HCT116 (cell line): ENCODE measurements around the gene BANF1. TPM values are rescaled to one million over a fixed set of nuclear protein-coding genes. Genes with fewer than 3 reads are reported as not detected.

Source experiments
- ATAC-seq: fragments of 200-7000 bp; cut with Tn5 transposase; 2 replicates; pipeline ENCODE4 v1.9.1; 2020; ENCODE audit warnings: mild to moderate bottlenecking, moderate library complexity
- Bru-seq: library from RNA; stranded (reverse); fragments of 400-500 nt; gene quantifications from one replicate; lab custom pipeline; 2021; lab: Mats Ljungman, UMichigan
- BruChase-seq, 2 experiments: library from RNA; stranded (reverse); fragments of 400-500 nt; gene quantifications; one replicate each; lab custom pipeline; 2021; lab: Mats Ljungman, UMichigan
- BruUV-seq: library from RNA; stranded (reverse); fragments of 400-500 nt; replicated peaks from 2 replicates; lab custom pipeline; 2021; lab: Mats Ljungman, UMichigan
- CTCF ChIA-PET: fragments of 300-600 bp; sonication (Branson Sonifier 250); formaldehyde crosslinking; loops from one replicate; lab custom pipeline; 2021; ENCODE audit warnings: antibody characterized with exemption; lab: Charles Lee
- POLR2A ChIA-PET: fragments of 300-600, 350-600 bp; sonication (Branson Sonifier 250); formaldehyde crosslinking; loops from one replicate; lab custom pipeline; 2021; ENCODE audit warnings: antibody characterized with exemption; lab: Charles Lee
- RAD21 ChIA-PET, 2 experiments: fragments of 300-600 bp; sonication (Branson Sonifier 250); formaldehyde crosslinking; loops; one replicate each; lab custom pipeline; 2023; ENCODE audit warnings: low total read pairs in 2 of 2; ENCODE audit not compliant: uncharacterized antibody in 2 of 2, unreplicated experiment in 2 of 2, low non-redundant PET in 1 of 2; lab: Charles Lee
- DNase-seq: peaks from one replicate; pipeline ENCODE4 v3.0.0-alpha.2; 2010; ENCODE audit warnings: low read depth, low spot score
- H2AFZ ChIP-seq: fragments of 200-600 bp; shearing (Covaris generic), sonication (generic); 2 replicates; pipeline ENCODE4 v1.6.1; 2017; ENCODE audit warnings: low read depth, mixed run types, mixed read lengths, antibody characterized with exemption, low read length; ENCODE audit not compliant: poor library complexity, severe bottlenecking
- H3K27ac ChIP-seq: 2 replicates; pipeline ENCODE4 v1.5.1; 2012; ENCODE audit warnings: low read depth, low read length
- H3K27me3 ChIP-seq: fragments of 200-600 bp; sonication (generic); 2 replicates; pipeline ENCODE4 v1.6.1; 2016; ENCODE audit warnings: mixed run types, low read length, mixed read lengths; ENCODE audit not compliant: insufficient read depth
- H3K36me3 ChIP-seq, 2 experiments: fragments of 200-500 bp in 1 of 2; fragments of 200-600 bp in 1 of 2; sonication (Bioruptor generic) in 1 of 2; sonication (generic) in 1 of 2; 2 replicates each; pipeline versions ENCODE4 v1.5.1 to v1.6.1; 2014 to 2016; ENCODE audit warnings: low read length in 2 of 2, inconsistent platforms in 1 of 2, mixed read lengths in 1 of 2, mixed run types in 1 of 2; ENCODE audit not compliant: insufficient read depth in 2 of 2, control insufficient read depth in 1 of 2
- H3K4me1 ChIP-seq, 2 experiments: fragments of 200-600 bp in 1 of 2; sonication (generic) in 1 of 2; 2 replicates each; pipeline versions ENCODE4 v1.5.1 to v1.6.1; 2012 to 2017; ENCODE audit warnings: low read length in 2 of 2, inconsistent platforms in 1 of 2, mild to moderate bottlenecking in 1 of 2, mixed read lengths in 1 of 2, mixed run types in 1 of 2, moderate library complexity in 1 of 2; ENCODE audit not compliant: insufficient read depth in 2 of 2, control insufficient read depth in 1 of 2
- H3K4me2 ChIP-seq: fragments of 200-600 bp; sonication (generic); 2 replicates; pipeline ENCODE4 v1.6.1; 2017; ENCODE audit warnings: mixed run types, low read length, mixed read lengths
- H3K4me3 ChIP-seq, 2 experiments: fragments of 200-600 bp in 1 of 2; sonication (generic) in 1 of 2; replicated peaks in 1 of 2; 2 replicates each; pipeline ENCODE4 v1.5.1; 2011 to 2016; ENCODE audit warnings: low read length in 2 of 2, control low read depth in 1 of 2, low read depth in 1 of 2, mild to moderate bottlenecking in 1 of 2, mixed read lengths in 1 of 2, mixed run types in 1 of 2
- H3K79me2 ChIP-seq: fragments of 200-600 bp; sonication (generic); 2 replicates; pipeline ENCODE4 v1.6.1; 2017; ENCODE audit warnings: mild to moderate bottlenecking, mixed run types, low read length, moderate library complexity, mixed read lengths; ENCODE audit not compliant: insufficient read depth
- H3K9ac ChIP-seq: fragments of 200-600 bp; sonication (generic); 2 replicates; pipeline ENCODE4 v1.6.1; 2016; ENCODE audit warnings: low read length, mixed read lengths
- H3K9me2 ChIP-seq: fragments of 200-600 bp; sonication (generic), shearing (Covaris generic); 2 replicates; pipeline ENCODE4 v1.6.1; 2017; ENCODE audit warnings: mixed run types, mild to moderate bottlenecking, moderate library complexity; ENCODE audit not compliant: insufficient read depth
- H3K9me3 ChIP-seq, 2 experiments: fragments of 200-500 bp in 1 of 2; fragments of 200-600 bp in 1 of 2; sonication (Bioruptor generic) in 1 of 2; sonication (generic) in 1 of 2; 2 replicates each; pipeline ENCODE4 v1.6.1; 2014 to 2017; ENCODE audit warnings: low read length in 2 of 2, mixed read lengths in 2 of 2, inconsistent platforms in 1 of 2, low read depth in 1 of 2, mild to moderate bottlenecking in 1 of 2, mixed run types in 1 of 2, moderate library complexity in 1 of 2; ENCODE audit not compliant: control insufficient read depth in 1 of 2, insufficient read depth in 1 of 2
- H4K20me1 ChIP-seq: fragments of 200-600 bp; sonication (generic), shearing (Covaris generic); 2 replicates; pipeline ENCODE4 v1.6.1; 2017; ENCODE audit warnings: mixed run types, mild to moderate bottlenecking, moderate library complexity; ENCODE audit not compliant: insufficient read depth
- CBX3 ChIP-seq: IDR thresholded peaks from 2 replicates; pipeline ENCODE4 v1.6.1; 2012; ENCODE audit warnings: low read depth
- EGR1 ChIP-seq: IDR thresholded peaks from 2 replicates; pipeline ENCODE4 v1.6.1; 2012; ENCODE audit warnings: low read depth
- EZH2phosphoT487 ChIP-seq: fragments of 200-600 bp; IDR thresholded peaks from 2 replicates; pipeline ENCODE4 v1.6.1; 2018; ENCODE audit warnings: antibody characterized with exemption, borderline replicate concordance
- POLR2A ChIP-seq: IDR thresholded peaks from 2 replicates; pipeline ENCODE4 v1.7.0; 2011; ENCODE audit warnings: borderline replicate concordance; ENCODE audit not compliant: insufficient read depth, insufficient read length; ENCODE audit errors: extremely low read depth
- POLR2AphosphoS5 ChIP-seq: IDR thresholded peaks from 2 replicates; pipeline ENCODE4 v1.6.1; 2011; ENCODE audit warnings: mild to moderate bottlenecking, low read depth, low read length, moderate library complexity
- TCF7L2 ChIP-seq: IDR thresholded peaks from 2 replicates; pipeline ENCODE4 v1.7.0; 2011; ENCODE audit warnings: borderline replicate concordance, inconsistent platforms; ENCODE audit not compliant: insufficient read depth, insufficient read length; ENCODE audit errors: extremely low read depth
- YY1 ChIP-seq: IDR thresholded peaks from 2 replicates; pipeline ENCODE4 v1.6.1; 2011; ENCODE audit warnings: low read length, low read depth, moderate library complexity, mild to moderate bottlenecking; ENCODE audit not compliant: insufficient replicate concordance; ENCODE audit errors: extremely low read depth
- ZFX ChIP-seq: fragments of 450-650 bp; IDR thresholded peaks from 2 replicates; pipeline ENCODE4 v1.6.1; 2017
- intact Hi-C: fragments of 100-400 bp; cut with micrococcal nuclease; formaldehyde crosslinking; loops from 2 replicates; pipeline ENCODE4 v1.10.0; 2022
- long read RNA-seq: library from polyadenylated mRNA; unstranded; transcript quantifications from one replicate; pipeline ENCODE4 v2.0.0, GENCODE V29; 2021; ENCODE audit not compliant: unreplicated experiment
- polyA plus RNA-seq: library from polyadenylated mRNA; unstranded; fragments of >200 nt; gene quantifications from 2 replicates; pipeline ENCODE4 v1.2.1, GENCODE V29; 2012; ENCODE audit warnings: missing spikeins
- total RNA-seq: library from RNA; stranded (reverse); gene quantifications from one replicate; pipeline ENCODE4 v1.2.1, GENCODE V29; 2021; ENCODE audit not compliant: unreplicated experiment
- TF ChIP-seq, protein P1 (sequence below): IDR thresholded peaks from 2 replicates; pipeline ENCODE4 v1.6.1; 2012
- TF ChIP-seq, protein P2 (sequence below): IDR thresholded peaks from 2 replicates; pipeline ENCODE4 v1.6.1; 2011; ENCODE audit warnings: mild to moderate bottlenecking, low read length, moderate library complexity; ENCODE audit not compliant: insufficient replicate concordance; ENCODE audit errors: extremely low read depth
- TF ChIP-seq, protein P3 (sequence below): IDR thresholded peaks from 2 replicates; pipeline ENCODE4 v1.6.1; 2012; ENCODE audit warnings: low read depth

The BANF1 gene, protein sequence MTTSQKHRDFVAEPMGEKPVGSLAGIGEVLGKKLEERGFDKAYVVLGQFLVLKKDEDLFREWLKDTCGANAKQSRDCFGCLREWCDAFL
- total RNA-seq (356 TPM), Bru-seq, nascent RNA (percentile 94 among the genes with signal in this experiment), BruChase-seq, experiment 1, labeled RNA remaining after a 6-hour chase (percentile 99 among the genes with signal in this experiment), BruChase-seq, experiment 2, labeled RNA remaining after a 2-hour chase (percentile 98 among the genes with signal in this experiment)
- polyA plus RNA-seq, result 221 and 297 TPM in 2 replicates
- long read RNA-seq, transcript BANF1-208 (3 exons, 1,135 nt), result minor isoform, 7 of 153 reads
- long read RNA-seq, transcript BANF1-201 (3 exons, 1,155 nt), result major isoform, 106 of 153 reads
- long read RNA-seq, transcript BANF1-202 (3 exons, 946 nt), result minor isoform, 12 of 153 reads
- long read RNA-seq, partial matches to known transcripts, result 16 of 153 reads
- long read RNA-seq, other reads (novel, unspliced or antisense), result 8 of 153 reads

DNA sequence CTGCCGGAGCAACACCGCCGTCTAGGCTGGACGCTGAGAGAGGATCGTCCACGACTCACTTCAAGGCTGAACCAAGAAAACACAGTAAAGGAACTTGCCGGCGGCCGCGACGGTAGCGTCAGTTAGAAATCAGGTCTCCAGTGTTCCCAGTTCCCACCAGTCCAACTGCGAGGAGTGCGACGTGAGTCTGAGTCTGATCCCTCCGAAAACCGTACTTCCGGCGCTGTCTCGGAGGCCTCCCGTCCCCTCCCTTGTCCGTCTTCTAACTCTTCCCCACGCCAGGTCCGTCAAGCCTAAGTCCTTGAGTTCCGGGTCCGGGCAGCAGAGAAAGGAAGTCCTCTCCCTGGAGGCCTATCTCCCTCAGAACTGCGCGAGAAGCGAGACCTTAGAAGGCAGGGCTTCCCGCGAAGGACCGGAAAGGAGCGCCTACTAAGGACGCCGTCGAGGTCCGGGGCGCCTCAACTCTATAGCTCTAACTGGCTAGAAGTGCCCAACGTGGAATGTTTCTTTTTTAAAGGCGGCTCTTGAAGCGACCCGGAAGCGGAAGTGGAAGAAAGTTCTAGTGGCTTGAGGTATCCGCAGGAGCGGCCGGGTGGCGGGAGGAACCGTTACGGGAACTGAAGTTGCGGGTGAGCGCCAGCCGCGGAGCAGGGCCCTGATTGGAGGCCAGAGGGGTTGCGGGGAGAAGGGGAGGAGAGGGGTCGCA, at the start of gene BANF1, which contains the start of gene EIF1AD:
BANF1 (plus strand) TSS at position 562 of the 706 bp plus-strand sequence. CDS start 748 bp downstream, outside the sequence.
EIF1AD (minus strand) TSS at position 216 of the 706 bp plus-strand sequence. CDS start 1,768 bp downstream, outside the sequence.
- no peaks in the 10 kb centered on the region for H3K9me2 ChIP-seq
- H3K4me1 ChIP-seq, result peaks cover 12 to 37% of the 10 kb centered on the region in 2 experiments
- no peaks in the 10 kb centered on the region for H3K27me3 ChIP-seq
- H4K20me1 ChIP-seq, result no peaks in the 10 kb centered on the region; the same call in 1 of the 2 replicates
- no peaks in the 10 kb centered on the region for H3K9me3 ChIP-seq
- peak within 1 kb of the TSS; percentile 87 for H3K27ac ChIP-seq
- DNase-seq, result peak; percentile 99
- H3K36me3 ChIP-seq, result peaks cover 37 to 54% of the 10 kb centered on the region in 2 experiments
- ChIA-PET RAD21 (interaction anchor here in 1 of 2 experiments (1.0 kb wide), 1 partner anchor 50 kb away, joined by 4 read pairs; the partner anchor contains the start of gene SF3B2), POLR2A (interaction anchor here (0.8 to 1.6 kb wide), 8 partner anchors 10 to 143 kb away, joined by 3 to 17 read pairs (median 4); partner anchors contain the start of genes CST6, MUS81 and SF3B2), CTCF (interaction anchor here (0.6 to 1.5 kb wide), 4 partner anchors 20 to 111 kb away, joined by 3 to 8 read pairs (median 4); partner anchors contain the start of genes CCDC85B and SF3B2)
- peak within 1 kb of the TSS; percentile 93 for H3K9ac ChIP-seq
- peak; percentile 83 for ATAC-seq
- intact Hi-C loops, result loop anchor here (1.0 kb wide), 4 partner anchors 9 to 142 kb away; partner anchors contain the start of genes MUS81 and SF3B2
- BruUV-seq, result no TSS peak
- H2AFZ ChIP-seq, result no peak within 1 kb of the TSS
- H3K4me2 ChIP-seq, result peak within 1 kb of the TSS; percentile 85
- TF ChIP-seq CBX3, result no peak
- TF ChIP-seq, protein P1, sequence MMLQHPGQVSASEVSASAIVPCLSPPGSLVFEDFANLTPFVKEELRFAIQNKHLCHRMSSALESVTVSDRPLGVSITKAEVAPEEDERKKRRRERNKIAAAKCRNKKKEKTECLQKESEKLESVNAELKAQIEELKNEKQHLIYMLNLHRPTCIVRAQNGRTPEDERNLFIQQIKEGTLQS, result no peak
- TF ChIP-seq, protein P2, sequence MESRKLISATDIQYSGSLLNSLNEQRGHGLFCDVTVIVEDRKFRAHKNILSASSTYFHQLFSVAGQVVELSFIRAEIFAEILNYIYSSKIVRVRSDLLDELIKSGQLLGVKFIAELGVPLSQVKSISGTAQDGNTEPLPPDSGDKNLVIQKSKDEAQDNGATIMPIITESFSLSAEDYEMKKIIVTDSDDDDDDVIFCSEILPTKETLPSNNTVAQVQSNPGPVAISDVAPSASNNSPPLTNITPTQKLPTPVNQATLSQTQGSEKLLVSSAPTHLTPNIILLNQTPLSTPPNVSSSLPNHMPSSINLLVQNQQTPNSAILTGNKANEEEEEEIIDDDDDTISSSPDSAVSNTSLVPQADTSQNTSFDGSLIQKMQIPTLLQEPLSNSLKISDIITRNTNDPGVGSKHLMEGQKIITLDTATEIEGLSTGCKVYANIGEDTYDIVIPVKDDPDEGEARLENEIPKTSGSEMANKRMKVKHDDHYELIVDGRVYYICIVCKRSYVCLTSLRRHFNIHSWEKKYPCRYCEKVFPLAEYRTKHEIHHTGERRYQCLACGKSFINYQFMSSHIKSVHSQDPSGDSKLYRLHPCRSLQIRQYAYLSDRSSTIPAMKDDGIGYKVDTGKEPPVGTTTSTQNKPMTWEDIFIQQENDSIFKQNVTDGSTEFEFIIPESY, result peak; percentile 89
- peak; percentile 68 for TF ChIP-seq POLR2A
- peak; percentile 78; the same call in 1 of the 2 replicates for TF ChIP-seq POLR2AphosphoS5
- no peak for TF ChIP-seq EGR1
- peak; percentile 69 for TF ChIP-seq ZFX
- peak; percentile 40 for TF ChIP-seq TCF7L2
- no peak for TF ChIP-seq EZH2phosphoT487
- TF ChIP-seq, protein P3, sequence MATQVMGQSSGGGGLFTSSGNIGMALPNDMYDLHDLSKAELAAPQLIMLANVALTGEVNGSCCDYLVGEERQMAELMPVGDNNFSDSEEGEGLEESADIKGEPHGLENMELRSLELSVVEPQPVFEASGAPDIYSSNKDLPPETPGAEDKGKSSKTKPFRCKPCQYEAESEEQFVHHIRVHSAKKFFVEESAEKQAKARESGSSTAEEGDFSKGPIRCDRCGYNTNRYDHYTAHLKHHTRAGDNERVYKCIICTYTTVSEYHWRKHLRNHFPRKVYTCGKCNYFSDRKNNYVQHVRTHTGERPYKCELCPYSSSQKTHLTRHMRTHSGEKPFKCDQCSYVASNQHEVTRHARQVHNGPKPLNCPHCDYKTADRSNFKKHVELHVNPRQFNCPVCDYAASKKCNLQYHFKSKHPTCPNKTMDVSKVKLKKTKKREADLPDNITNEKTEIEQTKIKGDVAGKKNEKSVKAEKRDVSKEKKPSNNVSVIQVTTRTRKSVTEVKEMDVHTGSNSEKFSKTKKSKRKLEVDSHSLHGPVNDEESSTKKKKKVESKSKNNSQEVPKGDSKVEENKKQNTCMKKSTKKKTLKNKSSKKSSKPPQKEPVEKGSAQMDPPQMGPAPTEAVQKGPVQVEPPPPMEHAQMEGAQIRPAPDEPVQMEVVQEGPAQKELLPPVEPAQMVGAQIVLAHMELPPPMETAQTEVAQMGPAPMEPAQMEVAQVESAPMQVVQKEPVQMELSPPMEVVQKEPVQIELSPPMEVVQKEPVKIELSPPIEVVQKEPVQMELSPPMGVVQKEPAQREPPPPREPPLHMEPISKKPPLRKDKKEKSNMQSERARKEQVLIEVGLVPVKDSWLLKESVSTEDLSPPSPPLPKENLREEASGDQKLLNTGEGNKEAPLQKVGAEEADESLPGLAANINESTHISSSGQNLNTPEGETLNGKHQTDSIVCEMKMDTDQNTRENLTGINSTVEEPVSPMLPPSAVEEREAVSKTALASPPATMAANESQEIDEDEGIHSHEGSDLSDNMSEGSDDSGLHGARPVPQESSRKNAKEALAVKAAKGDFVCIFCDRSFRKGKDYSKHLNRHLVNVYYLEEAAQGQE, result no peak
- TF ChIP-seq YY1, result peak; percentile 82
- H3K4me3 ChIP-seq, result peak within 1 kb of the TSS; percentile 98 to 100
- peaks cover 60% of the 10 kb centered on the region for H3K79me2 ChIP-seq
